Posterior vena cava (tissue), 2 donors: ENCODE data around the gene TDRD12. TPM values are rescaled to one million over a fixed set of nuclear protein-coding genes. Genes with fewer than 3 reads are reported as not detected.
"Not testable (repeated sequence)": the region's sequence is repeated elsewhere in the genome, so short reads cannot be mapped to it uniquely, and the experiment has no call there.

Experiments used
- DNase-seq: peaks from one replicate; pipeline ENCODE4 v3.0.0-alpha.2; 2020; ENCODE audit warnings: low spot score
- intact Hi-C, 2 donors: fragments of 100-400 bp; cut with DNase I; formaldehyde crosslinking; loops; one replicate each; pipeline versions ENCODE4 v1.14.1 to v1.14.2; 2022 to 2023
- total RNA-seq, 2 donors: library from RNA; stranded (reverse); fragmentation: NEBNext Ultra II Directional; extraction: Animal tissue kit (Norgen Biotek cat#: 25700); gene quantifications; one replicate each; pipeline ENCODE4 v1.2.1, GENCODE V29; 2021
- donor health status: DM: yes; HTN: yes; CAD: no.
- donor health status: DM: yes; HTN: yes; CAD: no.

The TDRD12 gene
- total RNA-seq, 2 donors from 2014 or later = 0.24 to 0.65 TPM

- intact Hi-C loops = no loop called here
- DNase-seq = peak; percentile 96
These were observed 28.1 kb upstream of the TDRD12 start, which contains the start of gene NUDT19 for GRCh38 chr19:32691291-32691951. TSS of gene NUDT19 (plus strand) at chr19:32691821. CDS start at chr19:32691961, 140 bp downstream.

DNA sequence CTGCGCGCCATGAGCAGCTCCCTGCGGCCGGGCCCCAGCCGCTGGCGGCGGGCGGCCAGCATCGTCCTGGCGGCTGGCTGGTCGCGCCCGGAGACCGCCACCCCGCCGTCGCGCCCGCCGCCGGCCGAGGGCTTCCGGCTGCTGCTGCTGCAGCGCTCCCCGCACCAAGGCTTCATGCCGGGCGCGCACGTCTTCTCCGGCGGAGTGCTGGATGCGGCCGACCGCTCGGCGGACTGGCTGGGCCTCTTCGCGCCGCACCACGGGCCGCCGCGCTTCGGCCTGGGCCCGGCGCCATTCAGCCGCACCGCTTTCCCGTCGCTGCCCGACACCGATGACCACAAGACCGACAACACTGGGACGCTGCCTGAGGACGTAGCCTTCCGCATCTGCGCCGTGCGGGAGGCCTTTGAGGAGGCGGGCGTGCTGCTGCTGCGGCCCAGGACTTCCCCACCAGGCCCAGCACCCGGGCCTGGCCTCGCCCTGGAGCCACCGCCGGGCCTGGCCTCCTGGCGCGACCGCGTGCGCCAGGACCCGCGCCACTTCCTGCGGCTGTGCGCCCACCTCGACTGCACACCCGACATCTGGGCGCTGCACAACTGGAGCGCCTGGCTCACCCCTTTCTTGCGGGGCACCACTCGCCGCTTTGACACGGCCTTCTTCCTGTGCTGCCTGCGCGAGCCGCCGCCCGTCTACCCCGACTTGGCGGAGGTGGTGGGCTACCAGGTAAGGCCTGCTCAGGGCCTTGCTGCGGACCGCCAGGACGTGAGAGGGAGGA is 27.4 kb upstream of the TDRD12 start:
- peak; percentile 93 for DNase-seq
- intact Hi-C loops = no loop called here

DNA sequence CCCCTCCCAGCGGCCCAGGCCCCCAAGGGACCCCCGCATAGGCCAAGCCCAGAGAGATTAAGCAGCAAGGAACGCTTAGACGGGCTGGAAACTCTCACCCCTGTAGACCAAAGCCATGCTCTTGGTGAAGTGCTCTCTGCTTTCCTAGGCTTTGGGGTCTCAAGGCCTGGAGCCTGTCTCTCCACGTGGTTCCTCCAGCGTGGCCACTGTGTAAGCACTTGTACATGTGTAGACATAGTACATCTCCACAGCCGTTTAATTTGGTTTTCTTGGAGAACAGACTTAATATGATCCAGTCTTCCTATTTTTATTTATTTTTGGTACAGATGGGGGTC is 26.9 kb upstream of the TDRD12 start:
- no peak for DNase-seq
- intact Hi-C loops = no loop called here

DNA sequence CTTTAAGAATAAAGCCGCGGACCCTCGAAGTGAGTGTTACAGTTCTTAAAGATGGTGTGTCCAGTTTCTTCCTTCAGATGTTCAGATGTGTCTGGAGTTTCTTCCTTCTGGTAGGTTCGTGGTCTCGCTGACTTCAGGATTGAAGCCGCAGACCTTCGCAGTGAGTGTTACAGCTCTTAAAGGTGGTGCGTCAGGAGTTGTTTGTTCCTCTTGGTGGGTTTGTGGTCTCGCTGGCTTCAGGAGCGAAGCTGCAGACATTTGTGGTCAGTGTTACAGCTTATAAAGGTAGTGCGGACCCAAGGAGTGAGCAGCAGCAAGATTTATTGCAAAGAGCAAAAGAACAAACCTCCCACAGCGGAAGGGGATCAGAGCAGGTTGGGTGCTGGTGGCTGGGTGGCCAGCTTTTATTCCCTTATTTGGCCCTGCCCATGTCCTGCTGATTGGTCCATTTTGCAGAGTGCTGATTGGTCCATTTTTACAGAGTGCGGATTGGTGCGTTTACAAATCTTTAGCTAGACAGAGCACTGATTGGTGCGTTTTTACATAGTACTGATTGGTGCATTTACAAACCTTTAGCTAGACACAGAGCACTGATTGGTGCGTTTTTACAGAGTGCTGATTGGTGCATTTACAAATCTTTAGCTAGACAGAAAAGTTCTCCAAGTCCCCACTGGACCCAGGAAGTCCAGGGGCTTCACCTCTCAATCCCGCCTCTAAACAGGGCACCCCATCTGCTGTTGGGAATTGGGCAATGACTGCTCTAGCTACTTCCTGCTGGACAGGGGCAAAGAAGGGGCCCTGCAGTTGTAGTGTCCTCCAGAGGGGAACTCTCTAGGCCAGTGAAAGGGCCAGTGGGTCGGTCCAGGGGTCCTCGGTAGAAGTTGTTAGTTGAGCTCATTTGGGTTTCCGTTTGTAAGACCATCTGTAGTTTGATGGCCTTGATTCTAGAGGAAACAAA is 26.1 kb upstream of the TDRD12 start:
- intact Hi-C loops = not testable (repeated sequence)

DNA sequence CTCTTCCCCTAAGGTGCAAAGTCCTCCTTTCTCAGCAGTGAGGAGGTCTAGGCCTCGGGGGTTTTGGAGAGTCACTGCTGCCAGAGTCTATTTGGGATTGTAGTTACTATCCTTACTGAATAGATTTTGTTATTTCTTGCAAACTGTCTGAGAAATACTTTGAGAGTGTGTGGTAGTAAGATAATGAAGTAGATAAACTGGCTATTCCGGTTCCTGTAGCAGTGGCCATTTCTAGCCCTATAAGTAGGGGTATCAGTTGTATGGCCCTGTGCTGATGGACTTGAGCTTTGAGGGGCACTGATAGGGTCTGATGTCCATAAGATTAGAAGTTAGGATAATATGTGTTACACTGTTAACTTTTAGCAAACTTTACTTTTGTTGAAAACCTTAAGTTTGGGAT is 25.3 kb upstream of the TDRD12 start:
- DNase-seq, intact Hi-C loops: not testable (repeated sequence)

More for the DNA sequence above, 26.1 kb upstream of the TDRD12 start:
- not testable (repeated sequence) for DNase-seq

DNA sequence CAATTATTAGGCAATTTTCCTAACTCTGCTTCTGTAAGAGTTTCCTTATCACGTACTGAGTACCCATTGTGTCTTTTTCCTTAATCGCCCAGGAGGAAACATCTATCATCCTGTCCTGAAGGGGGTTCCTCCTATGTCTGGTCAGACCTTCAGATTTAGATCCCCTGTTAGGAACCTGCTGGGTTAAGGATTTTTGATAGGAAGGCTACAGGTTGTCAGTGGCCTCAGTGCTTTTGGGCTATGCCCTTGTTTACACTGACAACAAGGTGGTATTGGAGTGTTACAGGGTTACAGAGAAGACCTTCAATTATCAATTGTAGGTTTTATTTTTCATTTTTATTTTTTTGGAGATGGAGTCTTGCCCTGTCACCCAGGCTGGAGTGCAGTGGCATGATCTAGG is 24.7 kb upstream of the TDRD12 start:
- DNase-seq, intact Hi-C loops: not testable (repeated sequence)

GRCh38 chr19:32695506-32695905 is 24.1 kb upstream of the TDRD12 start:
- intact Hi-C loops, DNase-seq: not testable (repeated sequence)

DNA sequence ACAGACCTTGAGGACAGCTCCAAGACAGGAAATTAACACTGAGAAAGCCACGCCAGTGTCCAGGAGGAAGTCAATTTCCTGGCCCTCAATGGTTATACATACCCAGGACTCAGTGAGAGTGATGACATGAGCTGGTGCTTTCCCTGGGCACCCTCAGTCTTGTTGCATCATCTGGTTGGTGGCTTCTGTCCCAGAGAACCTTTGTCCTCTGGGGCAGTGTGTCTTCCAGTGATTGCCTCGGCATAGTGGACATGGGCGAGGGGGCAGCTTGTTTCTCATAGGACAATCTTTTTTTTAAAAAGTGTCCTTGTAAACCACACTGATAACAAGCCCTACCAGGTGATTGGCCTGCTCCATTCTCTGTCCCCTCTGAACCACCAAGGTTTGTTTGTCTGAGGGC is 22.8 kb upstream of the TDRD12 start:
- intact Hi-C loops, DNase-seq: not testable (repeated sequence)

- DNase-seq, intact Hi-C loops: not testable (repeated sequence)
These were observed 19.4 kb upstream of the TDRD12 start for GRCh38 chr19:32700129-32700528.

- intact Hi-C loops = no loop called here
- no peak for DNase-seq
These were observed 17.6 kb upstream of the TDRD12 start for GRCh38 chr19:32702010-32702409.

- DNase-seq, intact Hi-C loops: not testable (repeated sequence)
These were observed 15.6 kb upstream of the TDRD12 start for GRCh38 chr19:32704006-32704405.

DNA sequence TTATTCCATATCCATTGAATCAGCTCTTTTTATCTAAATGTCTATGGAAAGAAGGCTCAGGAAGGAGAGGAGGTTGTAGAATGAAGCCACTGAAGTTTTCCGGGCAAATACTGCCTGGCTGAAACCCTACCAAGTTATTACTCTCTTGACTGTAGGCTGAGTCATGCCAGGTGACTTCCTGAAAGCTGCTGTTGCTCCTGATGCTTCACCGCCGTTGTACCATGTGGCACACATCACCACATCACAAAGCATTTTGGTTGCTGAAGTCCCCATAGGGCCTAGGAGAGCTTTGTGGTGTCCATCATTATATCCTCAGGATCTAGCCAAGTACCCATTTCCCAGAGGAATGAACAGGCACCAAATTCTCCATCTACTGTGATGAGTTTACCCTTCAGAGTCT is 11.1 kb upstream of the TDRD12 start:
- no peak for DNase-seq
- intact Hi-C loops = no loop called here

GRCh38 chr19:32709032-32709431 is 10.5 kb upstream of the TDRD12 start:
- DNase-seq = no peak
- intact Hi-C loops = no loop called here

DNA sequence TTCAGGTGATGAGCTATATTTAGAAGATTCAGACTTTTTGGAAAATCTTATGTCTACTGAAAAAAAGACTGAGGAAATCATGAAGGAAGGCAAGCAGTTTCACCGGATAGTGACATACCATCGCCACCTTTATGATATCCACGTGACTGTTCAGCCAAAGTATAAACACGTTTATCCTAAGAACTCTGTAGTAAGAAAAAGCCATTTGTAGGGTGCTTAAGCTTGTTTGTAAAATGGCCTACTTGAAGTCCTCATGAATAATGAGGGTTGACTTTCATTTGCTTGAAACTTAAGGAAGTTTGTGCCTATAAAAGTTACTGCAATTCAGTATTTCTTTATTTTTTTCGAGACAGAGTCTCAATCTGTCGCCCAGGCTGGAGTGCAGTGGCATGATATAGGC is 7.8 kb upstream of the TDRD12 start:
- DNase-seq = no peak
- intact Hi-C loops = no loop called here

GRCh38 chr19:32716203-32716602 is 3.4 kb upstream of the TDRD12 start:
- intact Hi-C loops, DNase-seq: not testable (repeated sequence)

- DNase-seq = no peak
- intact Hi-C loops = no loop called here
These were observed 2.1 kb upstream of the TDRD12 start for GRCh38 chr19:32717496-32717895.

DNA sequence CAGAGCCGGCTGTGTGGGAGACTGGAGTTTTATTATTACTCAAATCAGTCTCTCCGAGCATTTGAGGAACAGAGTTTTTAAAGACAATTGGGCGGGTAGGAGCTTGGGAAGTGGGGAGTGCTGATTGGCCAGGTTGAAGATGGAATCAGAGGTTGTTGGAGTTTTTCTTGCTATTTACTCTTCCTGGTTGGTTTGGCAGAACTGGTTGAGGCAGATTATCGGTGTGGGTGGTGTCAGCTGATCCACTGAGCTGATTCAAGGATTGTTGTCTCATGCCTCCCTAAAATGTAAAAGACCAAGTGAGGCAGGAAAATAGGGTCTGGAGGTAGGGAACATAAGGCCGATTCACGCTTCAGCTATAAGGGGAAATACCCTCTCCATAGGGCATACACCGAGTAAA is 1.3 kb upstream of the TDRD12 start:
- intact Hi-C loops = no loop called here
- no peak for DNase-seq

DNA sequence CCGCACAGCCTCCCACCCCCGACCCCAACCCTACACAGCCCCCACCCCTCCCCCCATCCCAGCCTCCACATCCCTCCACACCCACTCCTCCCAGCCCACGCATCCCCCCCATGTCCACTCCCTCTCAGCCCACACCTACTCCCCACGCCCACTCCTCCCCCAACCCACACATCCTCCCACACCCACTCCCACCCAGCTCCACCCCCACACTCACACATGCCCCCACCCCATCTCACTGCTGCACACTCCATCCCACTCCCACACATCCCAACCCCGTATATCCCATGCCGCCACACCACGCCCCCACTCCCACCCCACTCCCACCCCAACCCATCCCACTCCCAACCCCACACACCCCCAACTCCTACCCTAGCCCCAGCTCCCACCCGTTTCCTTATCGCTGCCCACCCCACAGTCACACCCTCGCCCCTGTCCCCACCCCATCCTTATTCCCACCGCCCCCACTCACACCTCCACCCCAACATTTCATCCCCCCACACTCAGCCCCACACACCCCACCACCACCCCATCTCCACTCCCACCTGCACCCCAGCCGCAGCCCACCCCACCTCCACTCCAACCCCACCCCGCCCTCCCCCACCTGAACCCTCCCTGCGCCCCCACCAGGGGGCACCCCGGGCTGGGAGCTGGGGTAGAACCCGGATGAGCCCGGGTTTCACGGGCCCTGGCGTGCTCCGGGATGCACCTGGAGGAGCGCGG is 809 bp downstream of the TDRD12 start:
- intact Hi-C loops = no loop called here
- DNase-seq = no peak

GRCh38 chr19:32720936-32721250 is 1.3 kb downstream of the TDRD12 start:
- intact Hi-C loops = no loop called here
- DNase-seq = no peak
